OCI-LY1 (cell line): ENCODE measurements around the gene GLIS1.

Source experiments
- H2AFZ ChIP-seq: fragments of 200-600 bp; sonication (generic), shearing (Covaris generic); 2 replicates; pipeline ENCODE4 v1.6.0; 2014; ENCODE audit warnings: antibody characterized with exemption, mild to moderate bottlenecking, low read length
- H3F3A ChIP-seq: fragments of 200-600 bp; sonication (generic), shearing (Covaris generic); 2 replicates; pipeline ENCODE4 v1.6.0; 2014; ENCODE audit warnings: mild to moderate bottlenecking, antibody characterized with exemption, low read length, moderate library complexity; ENCODE audit not compliant: insufficient read depth
- H3K27ac ChIP-seq: fragments of 200-600 bp; sonication (generic); 2 replicates; pipeline ENCODE4 v1.5.1; 2014; ENCODE audit warnings: low read length, mixed run types, mild to moderate bottlenecking, low read depth; ENCODE audit not compliant: poor library complexity, severe bottlenecking
- H3K27me3 ChIP-seq: fragments of 200-600 bp; sonication (generic); 2 replicates; pipeline ENCODE4 v1.6.0; 2014; ENCODE audit warnings: antibody characterized with exemption, mild to moderate bottlenecking, low read length, moderate library complexity; ENCODE audit not compliant: insufficient read depth
- H3K36me3 ChIP-seq: fragments of 200-600 bp; sonication (generic); 2 replicates; pipeline ENCODE4 v1.6.1; 2014; ENCODE audit warnings: mild to moderate bottlenecking, antibody characterized with exemption, low read length, moderate library complexity, mixed read lengths; ENCODE audit not compliant: insufficient read depth
- H3K4me1 ChIP-seq: fragments of 200-600 bp; sonication (generic); 2 replicates; pipeline ENCODE4 v1.5.1; 2014; ENCODE audit warnings: mild to moderate bottlenecking, low read length, moderate library complexity; ENCODE audit not compliant: insufficient read depth, severe bottlenecking
- H3K4me2 ChIP-seq: fragments of 200-600 bp; sonication (generic), shearing (Covaris generic); 2 replicates; pipeline ENCODE4 v1.6.1; 2014; ENCODE audit warnings: low read length
- H3K4me3 ChIP-seq: fragments of 200-600 bp; sonication (generic); 2 replicates; pipeline ENCODE4 v1.5.1; 2014; ENCODE audit warnings: low read length, low read depth, mild to moderate bottlenecking, mixed read lengths; ENCODE audit not compliant: poor library complexity, severe bottlenecking
- H3K79me2 ChIP-seq: fragments of 200-600 bp; shearing (Covaris generic); 2 replicates; pipeline ENCODE4 v1.6.1; 2016; ENCODE audit warnings: mixed run types, low read length, mixed read lengths; ENCODE audit not compliant: insufficient read depth
- H3K9ac ChIP-seq: fragments of 200-600 bp; sonication (generic), shearing (Covaris generic); 2 replicates; pipeline ENCODE4 v1.6.1; 2014; ENCODE audit warnings: mild to moderate bottlenecking, low read length, mixed read lengths
- H3K9me2 ChIP-seq: fragments of 200-600 bp; sonication (generic), shearing (Covaris generic); 2 replicates; pipeline ENCODE4 v1.6.1; 2014; ENCODE audit warnings: low read depth, mild to moderate bottlenecking, low read length, mixed read lengths
- H3K9me3 ChIP-seq: fragments of 200-600 bp; shearing (Covaris generic); 2 replicates; pipeline ENCODE4 v1.6.1; 2014; ENCODE audit warnings: low read length, mixed read lengths
- H4K20me1 ChIP-seq: fragments of 200-600 bp; sonication (generic), shearing (Covaris generic); 2 replicates; pipeline ENCODE4 v1.6.0; 2016; ENCODE audit warnings: mild to moderate bottlenecking, low read length; ENCODE audit not compliant: insufficient read depth
- CTCF ChIP-seq: fragments of 200-600 bp; sonication (generic), shearing (Covaris generic); IDR thresholded peaks from 2 replicates; pipeline ENCODE4 v1.5.1; 2017; ENCODE audit warnings: mild to moderate bottlenecking, antibody characterized with exemption, low read length, moderate library complexity, mixed read lengths
- EZH2 ChIP-seq: fragments of 200-600 bp; sonication (generic), shearing (Covaris generic); IDR thresholded peaks from 2 replicates; pipeline ENCODE4 v1.8.0; 2017; ENCODE audit warnings: borderline replicate concordance, mixed run types, mild to moderate bottlenecking, antibody characterized with exemption, low read length, moderate library complexity, mixed read lengths

Gene GLIS1

GRCh38 chr1:53690411-53690810, 48.6 kb downstream of the GLIS1 start:
- TF ChIP-seq CTCF (no peak), EZH2 (no peak)
- Histone ChIP-seq H3K9me3 (no peaks in the 10 kb centered on the region), H4K20me1 (no peaks in the 10 kb centered on the region), H3K9me2 (no peaks in the 10 kb centered on the region), H3K4me2 (no peak overlapping the region), H2AFZ (no peak overlapping the region), H3K4me1 (no peaks in the 10 kb centered on the region), H3K36me3 (no peaks in the 10 kb centered on the region), H3K27ac (no peak overlapping the region), H3K27me3 (0 out of 2 replicates have a peak, but pooled peaks cover 4% of the 10 kb centered on the region), H3F3A (no peaks in the 10 kb centered on the region), H3K9ac (no peak overlapping the region), H3K79me2 (no peaks in the 10 kb centered on the region), H3K4me3 (no peak overlapping the region)

GRCh38 chr1:53689736-53690326, 49.1 kb downstream of the GLIS1 start:
- no peak overlapping the region for H3K27ac ChIP-seq
- H3K27me3 ChIP-seq = 0 out of 2 replicates have a peak, but pooled peaks cover 3% of the 10 kb centered on the region
- H3F3A ChIP-seq = no peaks in the 10 kb centered on the region
- H3K36me3 ChIP-seq = no peaks in the 10 kb centered on the region
- H3K4me2 ChIP-seq = no peak overlapping the region
- no peaks in the 10 kb centered on the region for H3K9me3 ChIP-seq
- H3K9me2 ChIP-seq = no peaks in the 10 kb centered on the region
- no peak overlapping the region for H2AFZ ChIP-seq
- H4K20me1 ChIP-seq = no peaks in the 10 kb centered on the region
- TF ChIP-seq EZH2 (no peak), CTCF (no peak)
- H3K4me3 ChIP-seq = no peak overlapping the region
- no peaks in the 10 kb centered on the region for H3K79me2 ChIP-seq
- no peaks in the 10 kb centered on the region for H3K4me1 ChIP-seq
- H3K9ac ChIP-seq = no peak overlapping the region

GRCh38 chr1:53689223-53689622, 49.7 kb downstream of the GLIS1 start:
- no peaks in the 10 kb centered on the region for H3K36me3 ChIP-seq
- no peak overlapping the region for H3K27ac ChIP-seq
- no peak overlapping the region for H3K4me3 ChIP-seq
- H3K9me3 ChIP-seq = no peaks in the 10 kb centered on the region
- TF ChIP-seq EZH2 (no peak), CTCF (no peak)
- no peak overlapping the region for H3K9ac ChIP-seq
- H4K20me1 ChIP-seq = no peaks in the 10 kb centered on the region
- H3K27me3 ChIP-seq = no peaks in the 10 kb centered on the region
- no peaks in the 10 kb centered on the region for H3F3A ChIP-seq
- no peaks in the 10 kb centered on the region for H3K4me1 ChIP-seq
- H3K79me2 ChIP-seq = no peaks in the 10 kb centered on the region
- no peaks in the 10 kb centered on the region for H3K9me2 ChIP-seq
- H3K4me2 ChIP-seq = no peak overlapping the region
- H2AFZ ChIP-seq = no peak overlapping the region
